ENCODE measurements around the gene ZNF778. TPM values are rescaled to one million over a fixed set of nuclear protein-coding genes. Genes with fewer than 3 reads are reported as not detected.

ZNF778 gene
- total RNA-seq, 1 donor from 2014 or later: 21.5 TPM

GRCh38 chr16:89197033-89197632 lies 20.4 kb upstream of the ZNF778 start:
- Histone ChIP-seq H3K27ac (no peak overlapping the region), H3K4me1 (peaks cover 10% of the 10 kb centered on the region), H3K4me3 (no peak overlapping the region), H2AFZ (replicated peaks) (no peak overlapping the region), H3K27me3 (peaks cover 85% of the 10 kb centered on the region), H3K9ac (no peak overlapping the region), H3F3A (ENCODE audit: low read depth) (peaks cover 14% of the 10 kb centered on the region), H3K9me3 (ENCODE audit: low read depth) (no peaks in the 10 kb centered on the region), H3K4me2 (no peak overlapping the region), H3K79me2 (ENCODE audit: low read depth) (no peaks in the 10 kb centered on the region), H3K36me3 (no peaks in the 10 kb centered on the region), H4K20me1 (ENCODE audit: low read depth) (peaks cover 12% of the 10 kb centered on the region)
- H3K4me1 Mint-ChIP-seq: peaks cover 8% of the 10 kb centered on the region
- DNase-seq (ENCODE audit: low spot score): no peak
- H3K4me3 Mint-ChIP-seq: no peak overlapping the region
- no peaks in the 10 kb centered on the region for H3K9me3 Mint-ChIP-seq
- TF ChIP-seq EZH2 (IDR thresholded peaks at IDR 0.05) (no peak), EZH2phosphoT487 (IDR thresholded peaks at IDR 0.05) (no peak)
- TF ChIP-seq, protein P1, sequence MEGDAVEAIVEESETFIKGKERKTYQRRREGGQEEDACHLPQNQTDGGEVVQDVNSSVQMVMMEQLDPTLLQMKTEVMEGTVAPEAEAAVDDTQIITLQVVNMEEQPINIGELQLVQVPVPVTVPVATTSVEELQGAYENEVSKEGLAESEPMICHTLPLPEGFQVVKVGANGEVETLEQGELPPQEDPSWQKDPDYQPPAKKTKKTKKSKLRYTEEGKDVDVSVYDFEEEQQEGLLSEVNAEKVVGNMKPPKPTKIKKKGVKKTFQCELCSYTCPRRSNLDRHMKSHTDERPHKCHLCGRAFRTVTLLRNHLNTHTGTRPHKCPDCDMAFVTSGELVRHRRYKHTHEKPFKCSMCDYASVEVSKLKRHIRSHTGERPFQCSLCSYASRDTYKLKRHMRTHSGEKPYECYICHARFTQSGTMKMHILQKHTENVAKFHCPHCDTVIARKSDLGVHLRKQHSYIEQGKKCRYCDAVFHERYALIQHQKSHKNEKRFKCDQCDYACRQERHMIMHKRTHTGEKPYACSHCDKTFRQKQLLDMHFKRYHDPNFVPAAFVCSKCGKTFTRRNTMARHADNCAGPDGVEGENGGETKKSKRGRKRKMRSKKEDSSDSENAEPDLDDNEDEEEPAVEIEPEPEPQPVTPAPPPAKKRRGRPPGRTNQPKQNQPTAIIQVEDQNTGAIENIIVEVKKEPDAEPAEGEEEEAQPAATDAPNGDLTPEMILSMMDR (IDR thresholded peaks at IDR 0.05): no peak
- no peaks in the 10 kb centered on the region for H3K36me3 Mint-ChIP-seq
- H3K27me3 Mint-ChIP-seq (ENCODE audit: insufficient read depth, low read depth): peaks cover 16% of the 10 kb centered on the region
- no peak overlapping the region for H3K27ac Mint-ChIP-seq

DNA sequence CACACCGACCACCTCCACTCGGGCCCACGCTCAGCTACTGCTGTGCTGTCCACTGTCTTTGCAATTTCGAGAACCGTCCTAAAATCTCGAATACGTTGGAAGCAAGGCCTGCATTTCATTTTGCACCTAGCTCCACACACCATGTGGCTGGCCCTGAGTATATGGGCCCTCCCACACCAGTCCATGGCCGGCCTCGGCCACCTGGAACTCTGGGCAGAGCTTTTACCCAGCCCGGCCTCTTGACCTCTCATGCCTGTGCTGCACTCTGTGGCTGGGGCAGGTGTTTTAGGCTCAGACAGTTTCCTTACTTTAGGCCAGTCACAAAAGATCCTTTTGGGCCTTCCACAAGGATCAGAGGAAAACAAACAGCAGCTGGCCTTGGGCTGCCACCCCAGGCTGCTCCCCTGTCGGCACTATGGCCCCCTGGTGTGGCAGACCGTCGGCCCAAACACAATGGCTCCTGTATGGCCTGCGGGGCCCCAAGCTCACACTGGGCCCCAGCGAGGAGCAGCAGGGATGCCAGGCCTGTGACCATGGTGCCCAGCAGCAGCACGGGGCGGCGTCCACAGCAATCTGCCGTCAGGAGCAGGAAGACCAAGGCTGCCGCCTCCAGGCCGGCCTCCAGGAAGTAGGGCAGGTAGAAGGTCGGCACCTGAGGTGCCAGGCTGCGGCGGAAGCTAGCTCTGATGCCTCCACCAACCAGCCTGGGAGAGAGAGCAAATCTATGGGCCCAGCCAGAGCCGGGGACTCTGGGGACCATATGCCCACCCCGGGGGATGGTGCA lies 19.7 kb upstream of the ZNF778 start:
- H3K9me3 Mint-ChIP-seq: peaks cover 3% of the 10 kb centered on the region
- DNase-seq (ENCODE audit: low spot score): no peak
- no peak overlapping the region for H3K4me3 Mint-ChIP-seq
- H3K4me1 ChIP-seq: peaks cover 10% of the 10 kb centered on the region
- H3K4me2 ChIP-seq: no peak overlapping the region
- no peak overlapping the region for H2AFZ ChIP-seq (replicated peaks)
- H3K4me3 ChIP-seq: no peak overlapping the region
- H3K4me1 Mint-ChIP-seq: peaks cover 9% of the 10 kb centered on the region
- no peaks in the 10 kb centered on the region for H3K79me2 ChIP-seq (ENCODE audit: low read depth)
- H3K27me3 ChIP-seq: peaks cover 85% of the 10 kb centered on the region
- H3K9ac ChIP-seq: no peak overlapping the region
- no peaks in the 10 kb centered on the region for H3K36me3 Mint-ChIP-seq
- peaks cover 22% of the 10 kb centered on the region for H3K27me3 Mint-ChIP-seq (ENCODE audit: insufficient read depth, low read depth)
- no peak overlapping the region for H3K27ac ChIP-seq
- no peaks in the 10 kb centered on the region for H3K9me3 ChIP-seq (ENCODE audit: low read depth)
- H3K36me3 ChIP-seq: no peaks in the 10 kb centered on the region
- TF ChIP-seq EZH2phosphoT487 (IDR thresholded peaks at IDR 0.05) (no peak), EZH2 (IDR thresholded peaks at IDR 0.05) (no peak)
- TF ChIP-seq, protein P1 (IDR thresholded peaks at IDR 0.05): no peak
- H3F3A ChIP-seq (ENCODE audit: low read depth): peaks cover 20% of the 10 kb centered on the region
- H3K27ac Mint-ChIP-seq: no peak overlapping the region
- peaks cover 19% of the 10 kb centered on the region for H4K20me1 ChIP-seq (ENCODE audit: low read depth)

- no peaks in the 10 kb centered on the region for H3K36me3 Mint-ChIP-seq
- H3K9ac ChIP-seq: no peak overlapping the region
- H3K36me3 ChIP-seq: no peaks in the 10 kb centered on the region
- DNase-seq (ENCODE audit: low spot score): no peak
- peaks cover 9% of the 10 kb centered on the region for H3K9me3 Mint-ChIP-seq
- H3K9me3 ChIP-seq (ENCODE audit: low read depth): no peaks in the 10 kb centered on the region
- peaks cover 17% of the 10 kb centered on the region for H3F3A ChIP-seq (ENCODE audit: low read depth)
- H3K27me3 ChIP-seq: peaks cover 85% of the 10 kb centered on the region
- H3K4me2 ChIP-seq: no peak overlapping the region
- peaks cover 30% of the 10 kb centered on the region for H3K27me3 Mint-ChIP-seq (ENCODE audit: insufficient read depth, low read depth)
- TF ChIP-seq EZH2 (IDR thresholded peaks at IDR 0.05) (no peak), EZH2phosphoT487 (IDR thresholded peaks at IDR 0.05) (no peak)
- TF ChIP-seq, protein P1 (IDR thresholded peaks at IDR 0.05): no peak
- no peak overlapping the region for H3K27ac Mint-ChIP-seq
- no peak overlapping the region for H3K4me3 Mint-ChIP-seq
- H4K20me1 ChIP-seq (ENCODE audit: low read depth): peaks cover 19% of the 10 kb centered on the region
- no peak overlapping the region for H2AFZ ChIP-seq (replicated peaks)
- H3K4me3 ChIP-seq: no peak overlapping the region
- H3K79me2 ChIP-seq (ENCODE audit: low read depth): no peaks in the 10 kb centered on the region
- peaks cover 10% of the 10 kb centered on the region for H3K4me1 ChIP-seq
- peaks cover 10% of the 10 kb centered on the region for H3K4me1 Mint-ChIP-seq
- no peak overlapping the region for H3K27ac ChIP-seq
Measured at GRCh38 chr16:89198417-89199240, 18.9 kb upstream of the ZNF778 start.

Measured in neural progenitor cell (in vitro differentiated cells).